ENCODE data around the gene PRMT9. TPM values are rescaled to one million over a fixed set of nuclear protein-coding genes. Genes with fewer than 3 reads are reported as not detected.

Gene PRMT9
- total and polyA plus RNA-seq, 4 experiments from 2014 or later = 4.6 to 12.6 (median 9.4) TPM

DNA sequence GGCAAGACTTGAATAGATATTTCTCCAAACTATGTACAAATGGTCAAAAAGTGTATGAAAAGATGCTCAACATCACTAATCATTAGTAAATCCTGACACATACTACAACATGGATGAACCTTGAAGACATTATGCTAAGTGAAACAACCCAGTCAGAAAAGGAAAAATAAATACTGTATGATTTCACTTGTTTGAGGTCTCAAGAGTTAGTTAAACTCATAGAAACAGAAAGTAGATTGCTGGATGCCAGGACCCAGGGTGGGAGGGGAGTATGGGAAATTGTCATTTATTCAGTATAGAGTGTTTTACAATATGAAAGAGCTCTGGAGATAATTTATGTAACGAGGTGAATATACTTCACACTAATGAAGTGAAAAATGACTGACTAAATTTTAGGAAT is 32.4 kb downstream of the PRMT9 start:
- intact Hi-C loops (cut with micrococcal nuclease) = no loop called here
- Mint-ChIP-seq H3K4me3 (peak overlapping the region in 2 of 8 donors; percentile 16 to 48), H3K9me3 (peaks cover 0 to 2% (median 0%) of the 10 kb centered on the region in 8 donors), H3K27me3 (no peaks in the 10 kb centered on the region), H3K27ac (no peak overlapping the region), H3K36me3 (peaks cover 60 to 68% of the 10 kb centered on the region in 2 donors), H3K4me1 (peaks cover 18 to 38% (median 30%) of the 10 kb centered on the region in 4 donors)
- H3K36me3 ChIP-seq (ENCODE audit: insufficient read depth, low read length) = peaks cover 5% of the 10 kb centered on the region
- no peaks in the 10 kb centered on the region for H3K27me3 ChIP-seq (ENCODE audit: insufficient read depth, low read length)
- H3K4me3 ChIP-seq (ENCODE audit: low read length in 2 of 2) = no peak overlapping the region
- DNase-seq = no peak
- no peaks in the 10 kb centered on the region for H3K9me3 ChIP-seq (ENCODE audit: control insufficient read depth in 1 of 2, low read length in 2 of 2)
- H3K27ac ChIP-seq (ENCODE audit: low read depth, low read length) = no peak overlapping the region
- H3K4me1 ChIP-seq (ENCODE audit: insufficient read depth, low read length) = peaks cover 4% of the 10 kb centered on the region
- POLR2A ChIA-PET (ENCODE audit: partially characterized antibody) = no interaction called here
- CTCF ChIA-PET (ENCODE audit: partially characterized antibody) = no interaction called here

DNA sequence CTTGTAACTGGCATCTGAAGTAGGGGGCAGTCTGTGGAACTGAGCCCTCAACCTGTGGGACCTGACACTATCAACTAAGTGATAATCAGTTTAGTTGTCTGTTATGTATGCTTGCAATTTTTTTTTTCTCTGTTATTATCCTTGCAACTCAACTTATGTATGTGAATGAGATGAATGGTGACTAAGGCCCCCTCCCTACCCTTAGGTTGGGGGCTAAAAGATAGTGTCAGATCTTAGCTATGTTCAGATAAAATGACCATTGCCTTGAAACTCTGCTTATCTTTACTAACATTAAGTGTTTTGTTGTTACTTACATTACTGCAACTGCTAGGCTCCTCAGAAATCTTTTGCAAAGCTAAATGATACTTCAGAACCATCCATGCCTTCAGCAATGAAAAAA is 35.3 kb downstream of the PRMT9 start:
- POLR2A ChIA-PET (ENCODE audit: partially characterized antibody) = no interaction called here
- no peak overlapping the region for H3K4me3 Mint-ChIP-seq
- H3K36me3 ChIP-seq (ENCODE audit: insufficient read depth, low read length) = no peaks in the 10 kb centered on the region

DNA sequence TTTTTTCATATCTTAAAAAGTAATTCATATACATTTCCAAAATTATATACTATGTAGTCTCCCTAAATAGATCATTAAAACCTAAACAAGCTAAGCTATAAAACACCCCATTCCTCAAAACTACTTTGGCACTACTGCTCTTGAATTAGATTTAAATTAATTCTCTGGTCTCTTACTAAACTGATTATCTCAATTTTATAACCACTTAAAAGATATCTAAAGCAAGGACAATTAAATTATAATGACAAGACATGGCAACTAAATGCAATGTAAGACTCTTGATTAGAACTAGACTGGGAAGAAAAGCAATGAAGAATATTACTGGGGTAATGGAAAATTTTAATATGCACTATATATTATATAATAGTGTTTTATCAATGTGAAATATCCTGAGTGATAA is 38.9 kb downstream of the PRMT9 start:
- POLR2A ChIA-PET (ENCODE audit: partially characterized antibody) = interaction anchor here (1.6 kb wide), 1 partner anchor 28 kb away, joined by 3 read pairs; the partner anchor contains the start of gene TMEM184C
- H3K27ac ChIP-seq (ENCODE audit: low read depth, low read length) = no peak overlapping the region
- Mint-ChIP-seq H3K27me3 (no peaks in the 10 kb centered on the region), H3K36me3 (peaks cover 59 to 62% of the 10 kb centered on the region in 2 donors), H3K4me1 (peaks cover 30 to 50% (median 37%) of the 10 kb centered on the region in 4 donors), H3K9me3 (peaks cover 0 to 2% (median 0%) of the 10 kb centered on the region in 8 donors), H3K27ac (no peak overlapping the region), H3K4me3 (no peak overlapping the region)
- no peak for DNase-seq
- intact Hi-C loops (cut with micrococcal nuclease) = no loop called here
- no peaks in the 10 kb centered on the region for H3K9me3 ChIP-seq (ENCODE audit: control insufficient read depth in 1 of 2, low read length in 2 of 2)
- CTCF ChIA-PET (ENCODE audit: partially characterized antibody) = interaction anchor here (1.1 to 1.4 kb wide), 2 partner anchors 13 to 220 kb away, joined by 3 to 4 read pairs; no protein-coding TSS in a partner anchor
- H3K36me3 ChIP-seq (ENCODE audit: insufficient read depth, low read length) = no peaks in the 10 kb centered on the region
- no peak overlapping the region for H3K4me3 ChIP-seq (ENCODE audit: low read length in 2 of 2)
- peaks cover 3% of the 10 kb centered on the region for H3K4me1 ChIP-seq (ENCODE audit: insufficient read depth, low read length)
- H3K27me3 ChIP-seq (ENCODE audit: insufficient read depth, low read length) = no peaks in the 10 kb centered on the region

More for the DNA sequence above, 35.3 kb downstream of the PRMT9 start:
- H3K9me3 ChIP-seq (ENCODE audit: control insufficient read depth in 1 of 2, low read length in 2 of 2) = no peaks in the 10 kb centered on the region
- Mint-ChIP-seq H3K27me3 (no peaks in the 10 kb centered on the region), H3K27ac (no peak overlapping the region), H3K36me3 (peaks cover 52 to 53% of the 10 kb centered on the region in 2 donors), H3K4me1 (peaks cover 29 to 53% (median 40%) of the 10 kb centered on the region in 4 donors), H3K9me3 (peaks cover 0 to 2% (median 0%) of the 10 kb centered on the region in 8 donors)
- H3K27ac ChIP-seq (ENCODE audit: low read depth, low read length) = no peak overlapping the region
- intact Hi-C loops (cut with micrococcal nuclease) = no loop called here
- H3K4me1 ChIP-seq (ENCODE audit: insufficient read depth, low read length) = peaks cover 4% of the 10 kb centered on the region
- H3K27me3 ChIP-seq (ENCODE audit: insufficient read depth, low read length) = no peaks in the 10 kb centered on the region
- CTCF ChIA-PET (ENCODE audit: partially characterized antibody) = interaction anchor here (1.4 kb wide), 1 partner anchor 60 kb away, joined by 3 read pairs; no protein-coding TSS in a partner anchor
- DNase-seq = no peak
- H3K4me3 ChIP-seq (ENCODE audit: low read length in 2 of 2) = no peak overlapping the region

- H3K36me3 ChIP-seq (ENCODE audit: insufficient read depth, low read length) = no peaks in the 10 kb centered on the region
- H3K4me1 Mint-ChIP-seq = peaks cover 31 to 50% (median 37%) of the 10 kb centered on the region in 4 donors
- intact Hi-C loops (cut with micrococcal nuclease) = no loop called here
These were observed 39.5 kb downstream of the PRMT9 start for GRCh38 chr4:147644471-147644870.

DNA sequence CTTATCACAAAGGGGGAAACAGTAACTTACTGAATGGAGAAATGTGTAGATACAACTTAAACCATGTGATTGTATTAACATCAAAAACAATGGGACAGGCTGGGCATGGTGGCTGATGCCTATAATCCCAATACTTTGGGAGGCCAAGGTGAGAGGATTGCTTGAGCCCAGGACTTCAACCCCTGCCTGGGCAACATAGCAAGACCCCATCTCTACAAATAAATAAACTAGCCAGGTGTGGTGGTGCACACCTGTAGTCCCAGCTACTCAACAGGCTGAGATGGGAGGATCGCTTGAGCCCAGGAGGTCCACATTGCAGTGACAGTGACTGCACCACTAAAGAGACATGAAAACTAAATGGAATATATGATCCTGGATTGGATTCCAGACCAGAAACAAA is 40.3 kb downstream of the PRMT9 start:
- Histone ChIP-seq H3K9me3 (ENCODE audit: control insufficient read depth in 1 of 2, low read length in 2 of 2) (no peaks in the 10 kb centered on the region), H3K4me1 (ENCODE audit: insufficient read depth, low read length) (no peaks in the 10 kb centered on the region), H3K36me3 (ENCODE audit: insufficient read depth, low read length) (no peaks in the 10 kb centered on the region), H3K27me3 (ENCODE audit: insufficient read depth, low read length) (no peaks in the 10 kb centered on the region), H3K27ac (ENCODE audit: low read depth, low read length) (no peak overlapping the region), H3K4me3 (ENCODE audit: low read length in 2 of 2) (no peak overlapping the region)
- Mint-ChIP-seq H3K4me1 (peaks cover 36 to 51% (median 39%) of the 10 kb centered on the region in 4 donors), H3K36me3 (peaks cover 47 to 53% of the 10 kb centered on the region in 2 donors), H3K9me3 (peaks cover 0 to 2% (median 0%) of the 10 kb centered on the region in 8 donors), H3K4me3 (no peak overlapping the region), H3K27ac (peak overlapping the region in 1 of 7 donors; percentile 19), H3K27me3 (no peaks in the 10 kb centered on the region)
- no peak for DNase-seq
- intact Hi-C loops (cut with micrococcal nuclease) = no loop called here
- POLR2A ChIA-PET (ENCODE audit: partially characterized antibody) = interaction anchor here (0.7 kb wide), 1 partner anchor 40 kb away, joined by 3 read pairs; the partner anchor contains the start of gene PRMT9
- CTCF ChIA-PET (ENCODE audit: partially characterized antibody) = interaction anchor here (0.8 to 1.3 kb wide), 2 partner anchors 14 to 27 kb away, joined by 3 read pairs; no protein-coding TSS in a partner anchor

More at GRCh38 chr4:147644471-147644870, 39.5 kb downstream of the PRMT9 start:
- H3K27me3 Mint-ChIP-seq = no peaks in the 10 kb centered on the region
- DNase-seq = no peak
- H3K27me3 ChIP-seq (ENCODE audit: insufficient read depth, low read length) = no peaks in the 10 kb centered on the region
- H3K4me3 ChIP-seq (ENCODE audit: low read length in 2 of 2) = no peak overlapping the region
- H3K36me3 Mint-ChIP-seq = peaks cover 54 to 60% of the 10 kb centered on the region in 2 donors
- H3K27ac Mint-ChIP-seq = peak overlapping the region in 1 of 7 donors; percentile 77
- H3K4me3 Mint-ChIP-seq = no peak overlapping the region
- H3K9me3 ChIP-seq (ENCODE audit: control insufficient read depth in 1 of 2, low read length in 2 of 2) = no peaks in the 10 kb centered on the region
- POLR2A ChIA-PET (ENCODE audit: partially characterized antibody) = interaction anchor here (0.7 to 1.6 kb wide), 2 partner anchors 27 to 39 kb away, joined by 3 read pairs; partner anchors contain the start of genes PRMT9 and TMEM184C
- peaks cover 0 to 2% (median 0%) of the 10 kb centered on the region in 8 donors for H3K9me3 Mint-ChIP-seq
- H3K4me1 ChIP-seq (ENCODE audit: insufficient read depth, low read length) = no peaks in the 10 kb centered on the region
- H3K27ac ChIP-seq (ENCODE audit: low read depth, low read length) = no peak overlapping the region
- CTCF ChIA-PET (ENCODE audit: partially characterized antibody) = interaction anchor here (1.1 to 1.4 kb wide), 3 partner anchors 13 to 221 kb away, joined by 3 to 4 read pairs (median 3); no protein-coding TSS in a partner anchor

GRCh38 chr4:147640331-147640730 is 43.6 kb downstream of the PRMT9 start:
- CTCF ChIA-PET (ENCODE audit: partially characterized antibody) = interaction anchor here (1.4 to 2.2 kb wide), 3 partner anchors 23 to 226 kb away, joined by 3 to 7 read pairs (median 4); partner anchors contain the start of genes PRMT9 and TMEM184C
- no peak overlapping the region for H3K27ac ChIP-seq (ENCODE audit: low read depth, low read length)
- H3K4me1 ChIP-seq (ENCODE audit: insufficient read depth, low read length) = no peaks in the 10 kb centered on the region
- H3K9me3 Mint-ChIP-seq = peaks cover 0 to 3% (median 0%) of the 10 kb centered on the region in 8 donors
- peak overlapping the region in 1 of 8 donors; percentile 15 for H3K4me3 Mint-ChIP-seq
- peaks cover 17 to 26% (median 23%) of the 10 kb centered on the region in 4 donors for H3K4me1 Mint-ChIP-seq
- no peaks in the 10 kb centered on the region for H3K27me3 Mint-ChIP-seq
- peak overlapping the region in 6 of 7 donors; percentile 5 to 72 (median 48) for H3K27ac Mint-ChIP-seq
- no peaks in the 10 kb centered on the region for H3K27me3 ChIP-seq (ENCODE audit: insufficient read depth, low read length)
- no peak overlapping the region for H3K4me3 ChIP-seq (ENCODE audit: low read length in 2 of 2)
- POLR2A ChIA-PET (ENCODE audit: partially characterized antibody) = interaction anchor here (1.7 kb wide), 1 partner anchor 23 kb away, joined by 6 read pairs; the partner anchor contains the start of gene TMEM184C
- intact Hi-C loops (cut with micrococcal nuclease) = no loop called here
- peaks cover 10% of the 10 kb centered on the region for H3K36me3 ChIP-seq (ENCODE audit: insufficient read depth, low read length)
- DNase-seq = no peak
- peaks cover 51 to 55% of the 10 kb centered on the region in 2 donors for H3K36me3 Mint-ChIP-seq
- H3K9me3 ChIP-seq (ENCODE audit: control insufficient read depth in 1 of 2, low read length in 2 of 2) = no peaks in the 10 kb centered on the region

- H3K9me3 Mint-ChIP-seq = peaks cover 0 to 3% (median 0%) of the 10 kb centered on the region in 8 donors
- H3K4me3 Mint-ChIP-seq = peak overlapping the region in 1 of 8 donors; percentile 27
- CTCF ChIA-PET (ENCODE audit: partially characterized antibody) = interaction anchor here (2.2 kb wide), 1 partner anchor 227 kb away, joined by 7 read pairs; no protein-coding TSS in a partner anchor
- no peaks in the 10 kb centered on the region for H3K27me3 ChIP-seq (ENCODE audit: insufficient read depth, low read length)
- peak overlapping the region in 4 of 7 donors; percentile 36 to 71 (median 56) for H3K27ac Mint-ChIP-seq
- peaks cover 13 to 22% (median 20%) of the 10 kb centered on the region in 4 donors for H3K4me1 Mint-ChIP-seq
- no peak overlapping the region for H3K27ac ChIP-seq (ENCODE audit: low read depth, low read length)
- no peaks in the 10 kb centered on the region for H3K27me3 Mint-ChIP-seq
- no peaks in the 10 kb centered on the region for H3K9me3 ChIP-seq (ENCODE audit: control insufficient read depth in 1 of 2, low read length in 2 of 2)
- H3K36me3 Mint-ChIP-seq = peaks cover 58 to 59% of the 10 kb centered on the region in 2 donors
- DNase-seq = no peak
- H3K4me1 ChIP-seq (ENCODE audit: insufficient read depth, low read length) = no peaks in the 10 kb centered on the region
- intact Hi-C loops (cut with micrococcal nuclease) = no loop called here
- peaks cover 12% of the 10 kb centered on the region for H3K36me3 ChIP-seq (ENCODE audit: insufficient read depth, low read length)
- POLR2A ChIA-PET (ENCODE audit: partially characterized antibody) = no interaction called here
- H3K4me3 ChIP-seq (ENCODE audit: low read length in 2 of 2) = no peak overlapping the region
These were observed 44.6 kb downstream of the PRMT9 start for GRCh38 chr4:147639388-147639787.
